GM21576 (cell line): Measurements from ENCODE around the gene SLC2A13.
A peak's percentile ranks its signal among the peaks of the same experiment; 100 is the strongest.
"Not testable (repeated sequence)": the region's sequence is repeated elsewhere in the genome, so short reads cannot be mapped to it uniquely, and the experiment has no call there.

Experiments
- ATAC-seq: cut with Tn5 transposase; IDR thresholded peaks from one replicate; pipeline ENCODE4 v1.9.1; 2021; ENCODE audit warnings: mild to moderate bottlenecking, moderate library complexity; ENCODE audit not compliant: unreplicated experiment

The SLC2A13 gene

DNA sequence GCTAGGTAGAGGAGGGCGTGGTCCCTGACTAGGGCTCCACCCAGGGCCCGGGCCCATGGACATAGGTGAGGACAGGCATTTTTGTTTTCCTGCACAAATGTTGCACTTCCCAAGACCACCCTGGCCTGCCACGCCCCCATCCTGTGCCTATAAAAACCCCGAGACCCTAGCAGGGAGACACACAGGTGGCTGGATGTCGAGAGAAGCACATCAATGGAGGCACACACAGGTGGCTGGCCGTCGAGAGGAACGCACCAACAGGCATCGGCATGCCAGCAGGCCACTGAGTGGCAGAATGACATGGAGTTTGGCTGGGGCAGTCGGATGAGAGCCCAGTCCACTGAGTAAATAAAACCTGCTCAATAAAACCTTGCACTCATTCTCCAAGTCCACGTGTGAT, 328.4 kb downstream of the SLC2A13 start:
- no peak for ATAC-seq

DNA sequence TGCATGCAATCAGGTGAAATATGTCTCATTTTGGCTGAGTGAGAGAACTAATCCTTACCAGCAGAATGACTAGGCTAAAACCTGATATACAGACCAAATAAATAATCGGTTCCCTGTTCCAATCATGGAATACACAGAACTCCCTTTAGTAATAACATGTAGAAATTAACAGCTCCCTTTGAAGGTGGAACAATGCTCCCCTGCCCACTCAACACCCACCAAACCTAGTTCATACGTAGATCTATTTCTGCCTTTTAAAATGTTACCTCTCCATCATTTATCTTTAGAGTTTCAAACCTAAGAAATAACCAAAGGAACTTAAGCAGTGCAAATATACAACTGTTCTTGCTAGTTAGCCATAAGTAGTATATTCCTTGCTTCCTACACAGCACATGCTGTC, 332.6 kb downstream of the SLC2A13 start:
- no peak for ATAC-seq

DNA sequence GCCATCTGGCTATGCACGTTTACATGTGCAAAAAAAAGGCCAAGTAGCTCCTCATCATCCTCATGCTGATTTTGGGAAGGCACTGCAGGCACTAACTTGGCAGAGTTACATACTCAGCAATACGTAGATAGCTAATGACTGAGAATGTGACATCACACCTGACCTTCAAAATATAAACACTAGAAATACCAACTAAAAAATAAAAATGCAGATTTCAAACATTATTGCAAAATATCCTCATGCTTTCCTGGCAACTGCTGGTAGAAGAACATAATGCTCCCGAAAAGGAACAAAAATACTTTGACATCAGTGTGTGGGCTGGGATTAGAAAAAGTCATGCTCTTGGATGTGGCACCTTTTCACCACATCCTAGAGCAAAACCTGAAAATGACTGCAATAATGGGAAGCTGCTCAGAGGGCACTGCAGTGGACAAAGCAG, 333.0 kb downstream of the SLC2A13 start:
- no peak for ATAC-seq

DNA sequence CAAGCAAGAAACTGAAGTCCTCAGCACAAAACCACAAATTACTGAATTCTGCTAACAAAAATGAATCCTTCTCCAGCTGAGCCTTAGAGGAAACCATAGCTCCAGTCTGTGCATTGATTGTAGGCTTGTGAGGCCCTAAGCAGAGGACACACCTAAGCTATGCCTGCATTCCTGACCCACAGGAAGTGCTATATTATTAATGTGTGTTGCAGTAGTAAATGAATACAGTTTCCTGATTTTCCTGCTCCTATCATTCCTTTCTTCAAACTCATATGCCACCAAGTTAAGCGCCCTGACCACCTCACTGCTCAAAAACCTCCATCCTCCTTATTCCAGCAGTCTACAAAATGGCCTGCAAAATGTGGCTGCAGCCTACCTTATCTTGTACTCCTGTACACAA, 334.4 kb downstream of the SLC2A13 start:
- ATAC-seq, result no peak

DNA sequence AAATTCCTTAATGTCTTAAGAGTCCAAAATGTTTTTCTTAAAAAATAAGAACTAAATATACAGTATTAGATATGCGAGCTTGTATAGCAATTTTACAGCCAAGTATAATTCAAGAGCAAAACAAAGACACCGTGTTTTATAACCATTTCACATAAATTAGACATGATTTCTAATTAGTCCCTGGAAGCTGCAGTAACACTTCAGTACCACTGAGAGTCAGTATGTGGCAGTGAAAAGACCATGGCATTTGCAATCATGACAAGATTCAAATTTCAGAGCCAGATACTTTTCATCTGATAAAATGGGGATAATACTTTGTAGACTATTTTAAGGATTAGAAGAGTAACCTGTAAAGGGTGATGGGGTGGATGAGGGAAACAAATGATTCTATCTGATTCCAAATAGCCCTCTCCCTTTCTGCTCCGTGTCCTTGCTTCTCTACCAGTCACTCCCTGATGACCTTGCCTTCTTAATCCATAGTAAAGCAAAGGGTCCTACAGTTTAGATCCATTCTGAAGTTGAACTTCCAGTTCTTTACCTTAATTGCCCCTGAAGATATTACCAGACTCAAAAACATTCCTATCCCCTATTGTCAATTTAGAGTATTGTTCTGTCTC, 340.8 kb downstream of the SLC2A13 start:
- ATAC-seq, result peak; percentile 82

DNA sequence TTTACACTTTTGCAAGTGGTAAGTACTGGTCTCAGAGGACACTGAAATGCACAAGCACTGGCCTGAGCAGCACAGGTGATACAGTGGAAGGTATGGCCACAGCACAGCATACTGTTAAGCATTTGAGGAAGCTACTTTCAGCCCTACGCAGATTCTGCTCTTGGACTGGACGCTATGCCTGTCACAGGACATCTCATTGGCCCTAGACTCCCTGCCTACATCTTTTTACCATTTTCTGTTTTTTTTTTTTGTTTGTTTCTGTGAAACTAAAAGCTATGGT, 342.1 kb downstream of the SLC2A13 start:
- no peak for ATAC-seq

DNA sequence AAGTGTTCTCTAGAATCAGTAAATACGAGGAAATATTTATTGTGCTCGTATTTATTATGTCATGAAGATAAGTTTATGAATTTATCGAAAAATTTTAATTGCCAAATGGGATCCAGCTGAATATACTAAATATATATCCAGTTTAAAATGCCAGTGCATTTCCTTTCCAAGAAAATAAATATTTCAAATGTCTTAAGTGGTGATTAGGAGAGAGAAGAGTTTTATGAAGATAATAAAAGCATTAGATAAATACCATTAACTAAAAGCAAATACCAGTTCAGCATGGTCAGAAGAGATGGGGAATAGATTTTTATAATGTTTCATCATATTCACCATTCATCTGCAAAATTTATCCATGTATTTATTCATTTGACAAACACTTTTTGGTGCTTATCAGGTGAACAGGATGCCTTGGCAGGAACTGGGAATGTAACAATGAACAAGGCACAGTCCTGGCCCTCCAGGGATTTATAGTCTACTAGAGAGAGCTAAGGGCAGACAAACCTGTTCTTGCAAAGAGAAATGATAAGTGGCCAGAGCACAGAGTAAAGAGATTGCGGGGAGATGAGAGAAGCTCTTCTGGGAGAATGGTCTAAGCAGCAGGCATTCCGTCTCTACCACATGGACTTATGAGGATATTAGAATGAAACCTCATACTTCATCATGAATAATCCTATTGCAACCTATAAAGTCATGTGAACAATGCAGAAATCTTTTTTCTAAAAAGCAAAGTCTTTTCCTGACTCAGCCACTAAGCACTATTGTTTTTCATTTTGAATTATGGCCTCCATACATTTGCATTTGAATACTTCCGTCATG, 342.6 kb downstream of the SLC2A13 start:
- no peak for ATAC-seq

DNA sequence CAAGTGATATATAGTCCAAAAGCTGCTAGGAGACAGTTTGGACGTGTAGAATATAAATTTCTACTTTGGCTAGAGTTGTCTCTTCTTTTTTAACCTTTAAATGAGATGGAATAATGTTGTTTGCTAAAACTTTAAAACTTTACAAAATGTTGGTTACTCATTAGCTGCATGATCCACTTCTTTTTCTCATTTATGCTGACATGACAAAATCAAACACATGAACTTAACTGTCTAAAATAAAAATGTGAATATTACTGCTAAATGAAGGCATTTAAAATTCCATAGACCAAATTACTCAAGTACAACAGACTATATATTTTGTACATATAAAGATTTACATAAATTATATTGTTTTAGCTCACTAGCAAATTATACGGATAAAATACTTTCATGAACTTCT, 350.4 kb downstream of the SLC2A13 start:
- ATAC-seq, result no peak

DNA sequence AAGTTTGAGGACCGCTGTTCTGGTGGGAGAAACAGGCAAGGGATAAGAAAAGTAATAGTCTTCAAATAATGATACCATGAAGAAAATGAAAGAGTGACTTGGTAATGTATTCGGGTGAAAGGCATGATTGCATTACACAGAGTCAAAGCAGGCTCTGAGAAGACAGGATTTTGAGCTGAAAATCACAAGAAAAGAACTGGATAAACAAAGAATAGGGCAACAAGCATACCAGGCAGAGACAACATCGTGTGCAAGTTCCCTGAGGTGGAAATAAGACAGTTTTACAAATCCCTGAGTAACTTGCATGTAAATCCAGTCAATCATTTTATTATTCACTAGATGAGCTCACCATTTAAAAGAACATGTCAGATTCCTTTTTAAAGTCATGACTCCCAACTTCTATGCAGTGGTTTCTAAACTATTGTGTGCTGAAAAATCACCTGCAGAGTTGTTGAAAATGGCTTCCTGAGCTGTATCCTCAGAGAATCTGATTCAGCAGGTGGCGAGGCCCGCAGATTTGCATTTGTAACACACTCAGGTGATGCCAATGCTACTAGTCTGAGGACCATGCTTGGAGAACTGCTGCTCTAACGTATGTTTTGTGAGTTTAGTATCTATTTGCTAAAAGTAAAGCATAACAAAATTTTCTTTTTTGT, 353.3 kb downstream of the SLC2A13 start:
- ATAC-seq, result no peak

DNA sequence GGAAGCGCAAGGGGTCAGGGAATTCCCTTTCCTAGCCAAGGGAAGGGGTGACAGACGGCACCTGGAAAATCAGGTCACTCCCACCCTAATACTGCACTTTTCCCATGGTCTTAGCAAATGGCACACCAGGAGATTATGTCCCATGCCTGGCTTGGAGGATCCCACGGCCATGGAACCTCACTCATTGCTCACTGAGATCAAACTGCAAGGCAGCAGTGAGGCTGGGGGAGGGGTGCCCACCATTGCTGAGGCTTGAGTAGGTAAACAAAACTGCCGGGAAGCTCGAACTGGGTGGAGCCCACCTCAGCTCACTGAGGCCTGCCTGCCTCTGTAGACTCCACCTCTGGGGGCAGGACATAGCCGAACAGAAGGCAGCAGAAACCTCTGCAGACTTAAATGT, 359.7 kb downstream of the SLC2A13 start:
- ATAC-seq, result not testable (repeated sequence)

DNA sequence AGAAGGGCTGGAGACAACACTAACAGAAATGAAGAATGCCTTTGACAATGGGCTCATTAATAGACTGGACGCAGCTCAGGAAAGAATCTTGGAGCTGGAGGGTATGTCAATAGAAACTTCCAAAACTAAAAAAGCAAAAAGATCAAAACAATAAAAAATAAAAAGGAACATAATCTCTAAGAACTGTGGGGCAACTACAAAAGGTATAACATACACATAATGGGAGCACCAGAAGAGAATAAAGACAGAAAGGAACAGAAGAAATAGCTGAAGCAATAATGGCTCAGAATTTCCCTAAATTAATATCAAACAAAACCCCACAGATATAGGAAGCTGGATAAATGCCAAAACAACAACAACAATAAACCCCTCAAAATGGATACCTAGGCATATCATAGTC, 362.2 kb downstream of the SLC2A13 start:
- ATAC-seq, result no peak

DNA sequence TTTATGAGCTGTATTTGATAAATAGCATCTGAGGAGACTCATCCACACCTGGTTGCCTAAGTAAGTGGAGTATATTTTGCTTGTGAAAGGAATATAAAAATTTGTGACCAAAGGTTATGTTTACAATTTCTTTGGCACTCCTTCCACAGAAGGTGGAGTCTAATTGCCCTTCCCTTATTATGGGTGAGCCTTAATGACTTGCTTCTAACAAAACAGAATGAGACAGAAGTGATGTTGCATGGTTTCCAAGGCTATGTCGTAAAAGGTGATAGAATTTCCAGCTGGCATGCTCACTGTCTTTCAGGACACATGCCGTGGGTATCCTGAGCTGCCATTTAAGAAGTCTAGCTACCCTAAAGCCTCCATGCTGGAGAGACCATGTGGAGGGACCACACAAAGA, 369.5 kb downstream of the SLC2A13 start:
- no peak for ATAC-seq

DNA sequence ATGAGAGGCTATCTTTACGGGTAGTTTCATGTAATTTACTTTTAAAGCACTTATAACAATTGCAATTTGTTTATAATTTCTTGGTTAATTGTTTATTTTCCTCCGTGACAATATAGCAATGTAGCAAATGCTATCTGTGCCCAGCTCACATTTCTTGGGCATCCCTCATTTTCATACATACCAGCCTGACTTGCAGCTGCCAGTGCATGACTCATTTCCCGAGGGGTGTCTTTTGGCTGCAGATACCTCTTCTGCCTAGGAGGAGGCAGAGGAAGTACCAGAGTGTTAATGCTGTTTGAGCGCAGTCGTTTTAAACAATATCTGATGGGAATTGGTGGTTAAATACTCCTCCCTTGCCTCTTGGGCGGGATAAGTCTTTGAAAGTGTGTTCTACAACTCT, 382.1 kb downstream of the SLC2A13 start:
- no peak for ATAC-seq

DNA sequence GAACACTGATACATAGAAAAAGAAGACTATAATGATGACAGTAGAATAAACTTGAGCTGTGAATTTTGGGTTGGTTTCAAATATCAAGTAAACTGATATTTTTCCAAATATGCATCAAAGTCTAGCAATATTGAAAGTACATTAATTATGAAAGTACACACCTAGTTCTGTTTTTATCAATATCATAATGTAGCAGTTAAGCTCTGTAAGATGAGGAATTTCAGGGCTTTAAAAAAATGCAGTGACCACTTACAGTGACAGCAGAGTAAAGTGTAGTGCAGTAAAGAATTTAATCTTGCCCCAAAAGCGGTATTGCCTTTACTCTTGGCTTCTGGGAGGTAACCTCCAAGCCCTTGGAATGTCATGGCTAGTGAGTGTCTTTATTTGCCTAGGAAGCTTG, 383.4 kb downstream of the SLC2A13 start:
- no peak for ATAC-seq

DNA sequence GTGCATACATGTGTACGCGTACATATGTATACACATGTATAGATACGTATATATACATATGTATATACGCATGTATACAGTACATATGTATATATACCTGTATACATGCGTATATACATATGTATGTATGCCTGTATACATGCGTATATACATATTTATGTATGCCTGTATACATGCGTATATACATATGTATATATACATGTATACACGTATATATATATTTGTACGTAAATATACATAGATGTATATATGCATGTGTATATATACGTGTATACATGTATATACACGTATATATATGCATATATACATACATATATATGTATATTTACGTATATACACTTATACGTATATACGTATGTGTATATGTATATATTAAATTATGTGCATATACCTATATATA, 392.3 kb downstream of the SLC2A13 start:
- ATAC-seq, result no peak

DNA sequence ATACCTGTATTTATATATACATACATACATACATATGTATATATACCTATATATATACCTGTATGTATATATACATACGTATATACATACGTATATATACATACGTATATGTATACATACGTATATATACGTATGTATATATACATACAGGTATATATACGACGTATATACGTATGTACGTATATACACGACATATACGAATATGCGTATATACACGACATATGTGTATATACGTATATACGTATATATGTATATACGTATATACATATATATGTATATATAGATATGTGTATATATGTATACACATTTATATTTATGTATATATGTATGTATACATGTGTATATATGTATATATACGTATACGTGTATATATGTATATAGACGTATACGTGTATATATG, 393.5 kb downstream of the SLC2A13 start:
- ATAC-seq, result no peak
